IgD-negative memory B cell (primary cell): Measurements from ENCODE around the gene MON2. TPM values are rescaled to one million over a fixed set of nuclear protein-coding genes. Genes with fewer than 3 reads are reported as not detected.

Source experiments
- H3K27ac Mint-ChIP-seq, 3 donors: one replicate each; pipeline ENCODE4 v1.8.0; 2020 to 2022; ENCODE audit warnings: mild to moderate bottlenecking in 3 of 3, mixed read lengths in 3 of 3, moderate library complexity in 1 of 3
- H3K27me3 Mint-ChIP-seq: one replicate; pipeline ENCODE4 v1.8.0; 2021; ENCODE audit warnings: mixed read lengths
- H3K36me3 Mint-ChIP-seq: one replicate; pipeline ENCODE4 v1.8.0; 2020; ENCODE audit warnings: mild to moderate bottlenecking, mixed read lengths
- H3K4me1 Mint-ChIP-seq, 3 donors: one replicate each; pipeline ENCODE4 v1.8.0; 2020 to 2022; ENCODE audit warnings: mixed read lengths in 3 of 3, mild to moderate bottlenecking in 1 of 3
- H3K4me3 Mint-ChIP-seq, 4 donors: one replicate each; pipeline ENCODE4 v1.8.0; 2020 to 2022; ENCODE audit warnings: mild to moderate bottlenecking in 4 of 4, mixed read lengths in 4 of 4, moderate library complexity in 3 of 4
- H3K9me3 Mint-ChIP-seq, 3 donors: one replicate each; pipeline ENCODE4 v1.8.0; 2020 to 2021; ENCODE audit warnings: mixed read lengths in 3 of 3, mild to moderate bottlenecking in 1 of 3
- polyA plus RNA-seq: library from polyadenylated mRNA; unstranded; fragments of 300-500 nt; fragmentation: Illumina TruSeq; gene quantifications from one replicate; pipeline ENCODE4 v1.2.3, GENCODE V29; 2021

Gene MON2
- polyA plus RNA-seq, 1 donor from 2014 or later, result 13.8 TPM

- Mint-ChIP-seq H3K4me1 (peaks cover 23 to 37% (median 30%) of the 10 kb centered on the region in 3 donors), H3K27ac (peak overlapping the region; percentile 100), H3K36me3 (peaks cover 5% of the 10 kb centered on the region), H3K4me3 (peak overlapping the region; percentile 84 to 99 (median 98)), H3K27me3 (no peaks in the 10 kb centered on the region), H3K9me3 (no peaks in the 10 kb centered on the region)
Observed at GRCh38 chr12:62603061-62603810, 136.6 kb downstream of the MON2 start.

DNA sequence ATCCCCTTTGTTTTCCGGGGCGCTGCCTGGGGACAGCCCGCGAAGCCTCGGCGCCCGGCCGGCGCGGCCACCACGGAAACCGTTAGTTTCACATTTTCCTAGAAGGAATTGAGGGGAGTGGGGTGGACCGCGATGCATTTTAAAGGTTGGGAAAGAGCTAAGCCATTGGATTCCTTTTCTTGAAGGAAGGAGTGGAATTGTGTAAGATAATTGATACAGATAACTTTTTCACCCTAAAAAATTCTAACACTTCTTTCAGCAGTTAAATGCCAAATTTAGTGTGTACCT is 137.1 kb downstream of the MON2 start:
- Mint-ChIP-seq H3K36me3 (peaks cover 5% of the 10 kb centered on the region), H3K4me3 (peak overlapping the region; percentile 84 to 99 (median 98)), H3K27ac (peak overlapping the region; percentile 100), H3K4me1 (peaks cover 23 to 37% (median 30%) of the 10 kb centered on the region in 3 donors), H3K9me3 (no peaks in the 10 kb centered on the region), H3K27me3 (no peaks in the 10 kb centered on the region)

GRCh38 chr12:62604373-62604772 is 137.7 kb downstream of the MON2 start:
- peak overlapping the region; percentile 100 for H3K27ac Mint-ChIP-seq
- peaks cover 23 to 37% (median 32%) of the 10 kb centered on the region in 3 donors for H3K4me1 Mint-ChIP-seq
- no peaks in the 10 kb centered on the region for H3K27me3 Mint-ChIP-seq
- H3K4me3 Mint-ChIP-seq, result peak overlapping the region; percentile 84 to 99 (median 98)
- H3K36me3 Mint-ChIP-seq, result peaks cover 5% of the 10 kb centered on the region
- H3K9me3 Mint-ChIP-seq, result no peaks in the 10 kb centered on the region

GRCh38 chr12:62604871-62605270 is 138.2 kb downstream of the MON2 start:
- no peaks in the 10 kb centered on the region for H3K9me3 Mint-ChIP-seq
- no peaks in the 10 kb centered on the region for H3K27me3 Mint-ChIP-seq
- peaks cover 23 to 37% (median 32%) of the 10 kb centered on the region in 3 donors for H3K4me1 Mint-ChIP-seq
- H3K27ac Mint-ChIP-seq, result peak overlapping the region in 2 of 3 donors; percentile 54 to 73
- peak overlapping the region in 3 of 4 donors; percentile 5 to 99 (median 30) for H3K4me3 Mint-ChIP-seq
- H3K36me3 Mint-ChIP-seq, result peaks cover 7% of the 10 kb centered on the region

DNA sequence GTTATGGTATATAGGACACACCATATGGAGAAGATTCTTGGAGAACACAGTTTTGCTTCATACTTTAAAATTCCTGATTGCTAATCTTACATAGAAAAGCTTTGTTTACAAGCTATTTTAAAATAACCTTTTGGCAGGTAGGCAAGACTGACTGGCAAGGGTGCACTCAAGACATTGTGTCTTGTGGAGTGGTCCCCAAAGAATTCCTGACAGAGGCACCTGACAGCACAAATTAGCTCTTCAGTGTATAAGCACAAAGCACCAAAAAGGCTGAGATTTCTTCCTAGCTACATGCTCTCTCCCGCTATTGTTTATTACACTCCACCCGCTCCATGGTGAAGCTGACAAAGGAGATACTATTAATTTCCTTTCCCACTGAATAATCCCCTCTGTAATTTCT is 139.4 kb downstream of the MON2 start:
- peaks cover 7% of the 10 kb centered on the region for H3K36me3 Mint-ChIP-seq
- peaks cover 26 to 40% (median 35%) of the 10 kb centered on the region in 3 donors for H3K4me1 Mint-ChIP-seq
- peak overlapping the region in 2 of 3 donors; percentile 52 to 73 for H3K27ac Mint-ChIP-seq
- H3K9me3 Mint-ChIP-seq, result no peaks in the 10 kb centered on the region
- H3K27me3 Mint-ChIP-seq, result no peaks in the 10 kb centered on the region
- H3K4me3 Mint-ChIP-seq, result peak overlapping the region in 2 of 4 donors; percentile 56 to 99

DNA sequence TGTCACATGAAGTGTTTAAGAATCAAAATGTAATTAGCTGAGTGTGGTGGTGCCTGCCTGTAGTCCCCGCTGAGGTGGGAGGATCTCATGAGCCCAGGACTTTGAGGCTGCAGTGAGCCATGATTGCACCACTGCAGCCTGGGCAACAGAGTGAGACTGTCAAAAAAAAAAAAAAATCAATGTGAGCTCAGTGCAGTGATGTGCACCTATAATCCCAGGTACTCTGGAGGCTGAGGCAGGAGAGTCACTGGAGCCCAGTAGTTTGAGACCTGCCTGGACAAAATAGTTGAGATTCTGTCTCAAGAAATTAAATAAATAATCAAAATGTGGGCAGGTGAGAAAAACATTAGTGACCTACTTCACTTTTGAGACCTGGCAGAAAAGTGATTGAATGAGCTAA is 140.0 kb downstream of the MON2 start:
- peaks cover 7% of the 10 kb centered on the region for H3K36me3 Mint-ChIP-seq
- H3K9me3 Mint-ChIP-seq, result no peaks in the 10 kb centered on the region
- no peaks in the 10 kb centered on the region for H3K27me3 Mint-ChIP-seq
- peak overlapping the region in 1 of 4 donors; percentile 99 for H3K4me3 Mint-ChIP-seq
- H3K4me1 Mint-ChIP-seq, result peaks cover 21 to 40% (median 35%) of the 10 kb centered on the region in 3 donors
- H3K27ac Mint-ChIP-seq, result peak overlapping the region in 2 of 3 donors; percentile 52 to 73

GRCh38 chr12:62613081-62613480 is 146.5 kb downstream of the MON2 start:
- H3K4me1 Mint-ChIP-seq, result peaks cover 3 to 8% (median 6%) of the 10 kb centered on the region in 3 donors
- no peaks in the 10 kb centered on the region for H3K27me3 Mint-ChIP-seq
- no peak overlapping the region for H3K27ac Mint-ChIP-seq
- H3K36me3 Mint-ChIP-seq, result peaks cover 6% of the 10 kb centered on the region
- H3K4me3 Mint-ChIP-seq, result no peak overlapping the region
- no peaks in the 10 kb centered on the region for H3K9me3 Mint-ChIP-seq

DNA sequence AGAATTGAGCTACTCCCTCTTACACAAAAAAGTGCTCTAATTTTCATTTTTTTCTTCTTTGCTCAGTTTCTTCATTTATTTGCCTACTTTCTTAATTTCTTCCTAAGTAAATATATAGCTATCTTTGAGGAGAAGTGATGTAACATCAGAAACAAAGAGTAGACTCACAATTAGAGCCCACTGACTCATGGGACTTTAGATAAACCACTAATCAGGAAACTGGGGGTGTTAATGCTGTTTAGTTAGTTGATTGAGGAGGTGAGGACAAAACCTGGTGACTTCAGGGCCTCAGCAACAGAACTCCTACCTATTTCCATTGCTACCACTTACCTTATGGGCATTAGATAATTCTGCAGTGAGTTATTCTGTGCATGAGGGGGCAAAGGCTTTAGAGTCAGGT is 151.7 kb downstream of the MON2 start:
- Mint-ChIP-seq H3K4me1 (peaks cover 0 to 6% (median 6%) of the 10 kb centered on the region in 3 donors), H3K36me3 (peaks cover 3% of the 10 kb centered on the region), H3K27me3 (no peaks in the 10 kb centered on the region), H3K27ac (no peak overlapping the region), H3K4me3 (no peak overlapping the region), H3K9me3 (no peaks in the 10 kb centered on the region)

DNA sequence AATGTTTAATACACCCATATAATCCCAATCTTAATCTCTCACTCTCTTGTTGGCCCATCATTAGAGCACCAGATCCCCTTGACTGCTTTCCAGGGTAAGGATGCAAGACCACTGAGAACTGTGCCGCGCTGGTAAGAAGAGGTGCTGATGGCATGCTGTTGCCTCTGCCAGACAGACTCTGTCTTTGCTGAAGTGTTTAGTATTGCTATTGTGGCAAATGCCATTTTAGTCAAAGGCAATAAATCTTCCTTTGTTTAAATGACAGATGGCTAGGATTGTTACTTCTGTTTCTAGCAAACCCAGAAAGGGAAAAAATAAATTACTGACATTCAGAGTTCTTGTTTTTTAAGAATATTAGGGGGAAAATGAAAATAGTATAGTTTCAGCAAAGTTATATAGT is 152.3 kb downstream of the MON2 start:
- Mint-ChIP-seq H3K9me3 (no peaks in the 10 kb centered on the region), H3K27me3 (no peaks in the 10 kb centered on the region), H3K4me3 (no peak overlapping the region), H3K36me3 (peaks cover 3% of the 10 kb centered on the region), H3K4me1 (peaks cover 0 to 6% (median 6%) of the 10 kb centered on the region in 3 donors), H3K27ac (no peak overlapping the region)

DNA sequence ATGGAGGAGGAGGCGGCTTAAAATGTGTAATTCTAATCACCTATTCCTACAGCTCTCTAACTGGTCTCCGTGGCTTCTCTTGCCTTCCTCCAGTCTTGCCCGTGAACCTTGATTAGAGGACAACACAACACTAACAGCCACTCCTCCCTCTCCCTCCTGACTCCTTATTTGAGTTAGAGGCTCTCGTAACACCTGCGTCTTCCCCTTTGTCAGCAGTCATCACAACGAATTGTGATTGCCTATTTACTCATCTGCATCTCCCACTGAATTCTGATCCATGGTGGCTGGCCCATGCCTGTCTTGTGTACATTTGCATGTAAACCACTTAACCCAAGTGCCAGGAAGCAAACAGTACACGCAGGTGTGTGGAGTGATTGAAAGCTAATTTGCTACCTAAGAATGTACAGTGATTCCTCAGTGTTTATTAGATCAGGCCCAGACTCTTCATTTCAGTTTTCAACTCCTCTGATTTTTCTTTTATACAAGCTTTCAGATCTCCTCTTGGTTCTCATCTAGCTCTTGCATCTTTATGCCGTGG is 154.5 kb downstream of the MON2 start:
- no peaks in the 10 kb centered on the region for H3K9me3 Mint-ChIP-seq
- H3K27me3 Mint-ChIP-seq, result peaks cover 4% of the 10 kb centered on the region
- H3K4me1 Mint-ChIP-seq, result peaks cover 0 to 6% (median 6%) of the 10 kb centered on the region in 3 donors
- peaks cover 3% of the 10 kb centered on the region for H3K36me3 Mint-ChIP-seq
- no peak overlapping the region for H3K4me3 Mint-ChIP-seq
- no peak overlapping the region for H3K27ac Mint-ChIP-seq

GRCh38 chr12:62622177-62622576 is 155.6 kb downstream of the MON2 start:
- no peaks in the 10 kb centered on the region for H3K9me3 Mint-ChIP-seq
- H3K27me3 Mint-ChIP-seq, result peaks cover 8% of the 10 kb centered on the region
- no peaks in the 10 kb centered on the region for H3K36me3 Mint-ChIP-seq
- no peak overlapping the region for H3K27ac Mint-ChIP-seq
- H3K4me3 Mint-ChIP-seq, result no peak overlapping the region
- peaks cover 0 to 6% (median 6%) of the 10 kb centered on the region in 3 donors for H3K4me1 Mint-ChIP-seq

GRCh38 chr12:62625228-62625627 is 158.6 kb downstream of the MON2 start:
- no peak overlapping the region for H3K27ac Mint-ChIP-seq
- peaks cover 0 to 3% (median 0%) of the 10 kb centered on the region in 3 donors for H3K9me3 Mint-ChIP-seq
- no peak overlapping the region for H3K4me3 Mint-ChIP-seq
- peaks cover 21% of the 10 kb centered on the region for H3K27me3 Mint-ChIP-seq
- H3K4me1 Mint-ChIP-seq, result peaks cover 0 to 6% (median 6%) of the 10 kb centered on the region in 3 donors
- no peaks in the 10 kb centered on the region for H3K36me3 Mint-ChIP-seq

GRCh38 chr12:62627181-62627580 is 160.6 kb downstream of the MON2 start:
- Mint-ChIP-seq H3K27me3 (peaks cover 34% of the 10 kb centered on the region), H3K36me3 (no peaks in the 10 kb centered on the region), H3K27ac (no peak overlapping the region), H3K9me3 (peaks cover 0 to 3% (median 0%) of the 10 kb centered on the region in 3 donors), H3K4me1 (peaks cover 3 to 6% (median 4%) of the 10 kb centered on the region in 3 donors), H3K4me3 (no peak overlapping the region)

DNA sequence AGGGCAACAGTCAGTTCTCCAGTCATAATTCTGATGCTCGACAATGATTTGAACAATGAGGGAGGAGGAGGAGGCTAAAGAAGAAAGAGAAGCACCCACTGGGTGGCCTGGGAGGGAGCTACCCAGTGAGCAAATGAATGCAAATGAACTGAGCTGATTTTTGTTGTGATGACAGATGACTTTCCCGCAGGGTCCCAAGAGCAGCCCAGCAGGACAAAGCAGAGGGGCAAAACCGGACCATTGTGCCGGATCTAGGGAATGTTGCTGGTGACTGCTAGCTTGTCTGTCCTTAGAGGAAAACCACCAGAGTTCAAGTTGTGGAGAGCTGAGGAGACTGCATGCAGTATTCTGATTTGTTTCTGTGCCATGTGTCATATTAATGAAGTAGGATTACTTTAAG is 162.8 kb downstream of the MON2 start:
- H3K4me3 Mint-ChIP-seq, result no peak overlapping the region
- H3K27ac Mint-ChIP-seq, result no peak overlapping the region
- H3K9me3 Mint-ChIP-seq, result peaks cover 0 to 3% (median 0%) of the 10 kb centered on the region in 3 donors
- peaks cover 51% of the 10 kb centered on the region for H3K27me3 Mint-ChIP-seq
- H3K36me3 Mint-ChIP-seq, result no peaks in the 10 kb centered on the region
- peaks cover 4 to 8% (median 7%) of the 10 kb centered on the region in 3 donors for H3K4me1 Mint-ChIP-seq

GRCh38 chr12:62629971-62630739 is 163.5 kb downstream of the MON2 start:
- Mint-ChIP-seq H3K27ac (no peak overlapping the region), H3K9me3 (peaks cover 0 to 3% (median 0%) of the 10 kb centered on the region in 3 donors), H3K4me1 (peaks cover 4 to 8% (median 7%) of the 10 kb centered on the region in 3 donors), H3K36me3 (no peaks in the 10 kb centered on the region), H3K27me3 (peaks cover 57% of the 10 kb centered on the region), H3K4me3 (no peak overlapping the region)
